ENCODE results near the gene GPT2.

The GPT2 gene

GRCh38 chr16:46950009-46950408 is 65.8 kb downstream of the GPT2 start:
- no peaks in the 10 kb centered on the region; the same call in 1 of the 2 replicates for H3K36me3 ChIP-seq (ENCODE audit: insufficient read depth, low read length)
- no peak overlapping the region for H3K9ac ChIP-seq (ENCODE audit: insufficient read length)
- no peak overlapping the region for H3K27ac ChIP-seq
- DNase-seq (ENCODE audit: low read depth, low spot score): no peak
- no peak overlapping the region for H3K4me3 ChIP-seq
- H3K9me3 ChIP-seq (ENCODE audit: low read depth, low read length): no peaks in the 10 kb centered on the region
- TF ChIP-seq POLR2AphosphoS5 (IDR thresholded peaks at IDR 0.05; ENCODE audit: borderline replicate concordance, low read depth, low read length) (no peak), EZH2 (IDR thresholded peaks at IDR 0.05) (no peak), FOXP2 (optimal IDR thresholded peaks at IDR 0.05; ENCODE audit: control extremely low read depth, extremely low read length, insufficient read depth) (no peak)

- Histone ChIP-seq H3K9ac (ENCODE audit: insufficient read length) (no peak overlapping the region), H3K27ac (no peak overlapping the region), H3K36me3 (ENCODE audit: insufficient read depth, low read length) (peaks cover 24% of the 10 kb centered on the region; the same call in 1 of the 2 replicates), H3K9me3 (ENCODE audit: low read depth, low read length) (no peaks in the 10 kb centered on the region), H3K4me3 (no peak overlapping the region)
- DNase-seq (ENCODE audit: low read depth, low spot score): no peak
- TF ChIP-seq EZH2 (IDR thresholded peaks at IDR 0.05) (no peak), FOXP2 (optimal IDR thresholded peaks at IDR 0.05; ENCODE audit: control extremely low read depth, extremely low read length, insufficient read depth) (no peak), POLR2AphosphoS5 (IDR thresholded peaks at IDR 0.05; ENCODE audit: borderline replicate concordance, low read depth, low read length) (no peak)
These were observed 70.4 kb downstream of the GPT2 start for GRCh38 chr16:46954562-46954961.

- Histone ChIP-seq H3K27ac (no peak overlapping the region), H3K9ac (ENCODE audit: insufficient read length) (no peak overlapping the region), H3K4me3 (no peak overlapping the region), H3K9me3 (ENCODE audit: low read depth, low read length) (no peaks in the 10 kb centered on the region), H3K36me3 (ENCODE audit: insufficient read depth, low read length) (peaks cover 57% of the 10 kb centered on the region)
- no peak for TF ChIP-seq FOXP2 (optimal IDR thresholded peaks at IDR 0.05; ENCODE audit: control extremely low read depth, extremely low read length, insufficient read depth)
- DNase-seq (ENCODE audit: low read depth, low spot score): no peak
These were observed 77.5 kb downstream of the GPT2 start for GRCh38 chr16:46961373-46962353.

GRCh38 chr16:46962629-46963028 is 78.5 kb downstream of the GPT2 start:
- no peak overlapping the region for H3K27ac ChIP-seq
- DNase-seq (ENCODE audit: low read depth, low spot score): no peak
- no peak overlapping the region for H3K4me3 ChIP-seq
- peaks cover 55% of the 10 kb centered on the region for H3K36me3 ChIP-seq (ENCODE audit: insufficient read depth, low read length)
- no peak overlapping the region for H3K9ac ChIP-seq (ENCODE audit: insufficient read length)
- no peaks in the 10 kb centered on the region for H3K9me3 ChIP-seq (ENCODE audit: low read depth, low read length)
- TF ChIP-seq EZH2 (IDR thresholded peaks at IDR 0.05) (no peak), FOXP2 (optimal IDR thresholded peaks at IDR 0.05; ENCODE audit: control extremely low read depth, extremely low read length, insufficient read depth) (no peak)

- no peak overlapping the region for H3K4me3 ChIP-seq
- H3K36me3 ChIP-seq (ENCODE audit: insufficient read depth, low read length): peaks cover 40% of the 10 kb centered on the region
These were observed 83.9 kb downstream of the GPT2 start for GRCh38 chr16:46968063-46968435.

GRCh38 chr16:46970089-46970488 is 85.9 kb downstream of the GPT2 start:
- no peak for DNase-seq (ENCODE audit: low read depth, low spot score)
- Histone ChIP-seq H3K4me3 (no peak overlapping the region), H3K36me3 (ENCODE audit: insufficient read depth, low read length) (peaks cover 31% of the 10 kb centered on the region), H3K27ac (no peak overlapping the region), H3K9me3 (ENCODE audit: low read depth, low read length) (no peaks in the 10 kb centered on the region), H3K9ac (ENCODE audit: insufficient read length) (no peak overlapping the region)
- no peak for TF ChIP-seq EZH2 (IDR thresholded peaks at IDR 0.05)
- TF ChIP-seq FOXP2 (optimal IDR thresholded peaks at IDR 0.05; ENCODE audit: control extremely low read depth, extremely low read length, insufficient read depth): no peak
- TF ChIP-seq POLR2AphosphoS5 (IDR thresholded peaks at IDR 0.05; ENCODE audit: borderline replicate concordance, low read depth, low read length): no peak

More at GRCh38 chr16:46968063-46968435, 83.9 kb downstream of the GPT2 start:
- TF ChIP-seq POLR2AphosphoS5 (IDR thresholded peaks at IDR 0.05; ENCODE audit: borderline replicate concordance, low read depth, low read length) (no peak), FOXP2 (optimal IDR thresholded peaks at IDR 0.05; ENCODE audit: control extremely low read depth, extremely low read length, insufficient read depth) (no peak), EZH2 (IDR thresholded peaks at IDR 0.05) (no peak)
- Histone ChIP-seq H3K9me3 (ENCODE audit: low read depth, low read length) (no peaks in the 10 kb centered on the region), H3K27ac (no peak overlapping the region), H3K9ac (ENCODE audit: insufficient read length) (no peak overlapping the region)
- DNase-seq (ENCODE audit: low read depth, low spot score): no peak

GRCh38 chr16:46971271-46971670 is 87.1 kb downstream of the GPT2 start:
- H3K9ac ChIP-seq (ENCODE audit: insufficient read length): no peak overlapping the region
- no peak overlapping the region for H3K27ac ChIP-seq
- no peaks in the 10 kb centered on the region for H3K9me3 ChIP-seq (ENCODE audit: low read depth, low read length)
- TF ChIP-seq POLR2AphosphoS5 (IDR thresholded peaks at IDR 0.05; ENCODE audit: borderline replicate concordance, low read depth, low read length): no peak
- TF ChIP-seq EZH2 (IDR thresholded peaks at IDR 0.05): no peak
- no peak for TF ChIP-seq FOXP2 (optimal IDR thresholded peaks at IDR 0.05; ENCODE audit: control extremely low read depth, extremely low read length, insufficient read depth)
- peaks cover 26% of the 10 kb centered on the region; the same call in 1 of the 2 replicates for H3K36me3 ChIP-seq (ENCODE audit: insufficient read depth, low read length)
- DNase-seq (ENCODE audit: low read depth, low spot score): no peak
- no peak overlapping the region for H3K4me3 ChIP-seq

- Histone ChIP-seq H3K9ac (ENCODE audit: insufficient read length) (peak overlapping the region; percentile 80), H3K27ac (no peak overlapping the region), H3K9me3 (ENCODE audit: low read depth, low read length) (no peaks in the 10 kb centered on the region), H3K36me3 (ENCODE audit: insufficient read depth, low read length) (peaks cover 18% of the 10 kb centered on the region; the same call in 1 of the 2 replicates), H3K4me3 (peak overlapping the region; percentile 82)
- DNase-seq (ENCODE audit: low read depth, low spot score): no peak
- TF ChIP-seq POLR2AphosphoS5 (IDR thresholded peaks at IDR 0.05; ENCODE audit: borderline replicate concordance, low read depth, low read length) (no peak), EZH2 (IDR thresholded peaks at IDR 0.05) (no peak), FOXP2 (optimal IDR thresholded peaks at IDR 0.05; ENCODE audit: control extremely low read depth, extremely low read length, insufficient read depth) (no peak)
These were observed 88.5 kb downstream of the GPT2 start for GRCh38 chr16:46972429-46973206.
